Panc1 (cell line): ENCODE data around the gene ABCC4. TPM values are rescaled to one million over a fixed set of nuclear protein-coding genes. Genes with fewer than 3 reads are reported as not detected.
A peak's percentile ranks its signal among the peaks of the same experiment; 100 is the strongest.
"Not testable (repeated sequence)": the region's sequence is repeated elsewhere in the genome, so short reads cannot be mapped to it uniquely, and the experiment has no call there.

Source experiments
- ATAC-seq: fragments of 200-7000 bp; cut with Tn5 transposase; 2 replicates; pipeline ENCODE4 v1.9.1; 2020; ENCODE audit warnings: mild to moderate bottlenecking, moderate library complexity
- BruUV-seq: library from RNA; stranded (reverse); fragments of 400-500 nt; replicated peaks from 2 replicates; lab custom pipeline; 2021; lab: Mats Ljungman, UMichigan
- CTCF ChIA-PET: fragments of 300-600 bp; sonication (Branson Sonifier 250); formaldehyde crosslinking; loops from one replicate; lab custom pipeline; 2022; ENCODE audit warnings: antibody characterized with exemption; lab: Charles Lee
- POLR2A ChIA-PET: fragments of 300-600 bp; sonication (Branson Sonifier 250); formaldehyde crosslinking; loops from one replicate; lab custom pipeline; 2022; ENCODE audit warnings: antibody characterized with exemption; lab: Charles Lee
- DNase-seq: peaks from one replicate; pipeline ENCODE4 v3.0.0-alpha.2; 2010; ENCODE audit warnings: low read depth, low spot score
- H3K27ac ChIP-seq: 2 replicates; pipeline ENCODE4 v1.5.1; 2011; ENCODE audit warnings: mild to moderate bottlenecking, low read length, inconsistent platforms
- H3K27me3 ChIP-seq: fragments of 200-500 bp; sonication (Bioruptor generic); 2 replicates; pipeline ENCODE4 v1.6.0; 2014; ENCODE audit warnings: low read length, inconsistent platforms; ENCODE audit not compliant: control insufficient read depth, insufficient read depth
- H3K36me3 ChIP-seq: fragments of 200-500 bp; sonication (Bioruptor generic); 2 replicates; pipeline ENCODE4 v1.5.1; 2014; ENCODE audit warnings: inconsistent platforms, mild to moderate bottlenecking, low read length, moderate library complexity; ENCODE audit not compliant: control insufficient read depth, insufficient read depth
- H3K4me1 ChIP-seq: 2 replicates; pipeline ENCODE4 v1.5.1; 2011; ENCODE audit warnings: inconsistent platforms, mild to moderate bottlenecking, low read length, moderate library complexity; ENCODE audit not compliant: control insufficient read depth, insufficient read depth
- H3K4me3 ChIP-seq, 2 experiments: 2 replicates each; pipeline ENCODE4 v1.5.1; 2011 to 2012; ENCODE audit warnings: low read depth in 2 of 2, low read length in 2 of 2, mild to moderate bottlenecking in 2 of 2, inconsistent platforms in 1 of 2, moderate library complexity in 1 of 2
- H3K9me3 ChIP-seq: fragments of 200-500 bp; sonication (Bioruptor generic); 2 replicates; pipeline ENCODE4 v1.5.1; 2014; ENCODE audit warnings: low read depth, mild to moderate bottlenecking, inconsistent platforms, low read length, moderate library complexity; ENCODE audit not compliant: control insufficient read depth, insufficient read depth
- POLR2AphosphoS5 ChIP-seq: IDR thresholded peaks from 2 replicates; pipeline ENCODE4 v1.6.1; 2012; ENCODE audit warnings: mild to moderate bottlenecking, low read depth, low read length, moderate library complexity
- SIN3A ChIP-seq: IDR thresholded peaks from 2 replicates; pipeline ENCODE4 v1.6.1; 2012; ENCODE audit warnings: low read depth, mild to moderate bottlenecking, low read length, moderate library complexity, borderline replicate concordance; ENCODE audit not compliant: insufficient read depth
- TCF7L2 ChIP-seq: IDR thresholded peaks from 2 replicates; pipeline ENCODE4 v1.6.1; 2011; ENCODE audit warnings: mild to moderate bottlenecking, low read depth, low read length, inconsistent platforms
- in situ Hi-C: cut with HindIII; loops from 2 replicates; pipeline ENCODE4 v1.10.0; 2016; ENCODE audit warnings: low sequenced_read_pairs, low pct_unique_long_range_greater_than_20kb
- intact Hi-C: fragments of 100-400 bp; cut with micrococcal nuclease; formaldehyde crosslinking; loops from one replicate; pipeline ENCODE4 v1.10.0; 2022; ENCODE audit not compliant: unreplicated experiment
- total RNA-seq: library from RNA; stranded (reverse); gene quantifications from one replicate; pipeline ENCODE4 v1.2.1, GENCODE V29; 2021; ENCODE audit not compliant: unreplicated experiment
- TF ChIP-seq, protein P1 (sequence below): fragments of 450-650 bp; IDR thresholded peaks from 2 replicates; pipeline ENCODE4 v1.5.1; 2017; ENCODE audit warnings: mild to moderate bottlenecking
- TF ChIP-seq, protein P2 (sequence below), 2 experiments: IDR thresholded peaks; 2 replicates each; pipeline ENCODE4 v1.6.1; 2011 to 2012; ENCODE audit warnings: low read depth in 2 of 2, control low read depth in 1 of 2, low read length in 1 of 2, mild to moderate bottlenecking in 1 of 2, moderate library complexity in 1 of 2; ENCODE audit not compliant: insufficient read depth in 1 of 2

ABCC4 gene
- total RNA-seq, 1 experiment from 2014 or later, result 69.3 TPM

DNA sequence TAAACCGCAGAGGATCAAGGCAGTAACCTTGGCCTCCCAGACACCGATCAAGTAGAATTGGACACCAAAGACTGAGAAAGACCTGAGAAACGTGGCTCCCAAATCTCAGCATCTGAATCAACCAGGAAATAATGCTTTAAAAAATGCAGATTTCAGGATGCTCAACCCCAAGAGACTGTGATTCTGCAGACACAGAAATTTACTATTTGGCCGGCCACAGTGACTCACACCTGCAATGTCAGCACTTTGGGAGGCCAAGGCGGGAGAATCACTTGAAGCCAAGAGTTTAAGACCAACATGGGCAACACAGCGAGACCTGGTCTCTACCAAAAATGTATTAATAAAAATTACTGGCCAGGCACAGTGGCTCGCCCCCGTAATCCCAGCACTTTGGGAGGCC lies 6.2 kb downstream of the ABCC4 start:
- POLR2A ChIA-PET, result no interaction called here
- intact Hi-C loops, result loop anchor here (5.0 kb wide), 2 partner anchors 87 to 103 kb away; no protein-coding TSS in a partner anchor

DNA sequence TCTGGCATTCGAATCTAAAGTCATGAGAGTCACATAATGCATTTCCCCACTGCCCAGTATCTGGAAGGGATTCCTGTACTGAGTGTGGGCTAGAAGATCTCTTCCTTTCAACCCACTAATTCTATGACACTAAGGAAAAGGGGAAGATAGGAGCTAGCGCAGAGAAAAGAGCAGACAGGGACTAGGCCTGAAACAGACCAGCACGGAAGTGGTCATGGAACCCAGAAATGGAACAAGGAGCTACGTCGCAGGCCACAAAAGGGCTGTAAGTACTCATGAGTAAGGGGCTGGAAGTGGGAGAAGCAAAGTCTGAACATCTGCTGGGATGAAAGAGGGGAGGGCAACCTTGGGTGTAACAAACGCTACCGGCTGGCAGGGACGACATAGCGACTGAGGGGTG lies 8.6 kb downstream of the ABCC4 start:
- ATAC-seq (no peak), DNase-seq (no peak)
- no peaks in the 10 kb centered on the region for H3K27me3 ChIP-seq
- no peak overlapping the region for H3K4me3 ChIP-seq
- ChIA-PET CTCF (interaction anchor here (0.6 to 1.1 kb wide), 2 partner anchors 103 to 412 kb away, joined by 3 to 5 read pairs; no protein-coding TSS in a partner anchor), POLR2A (no interaction called here)
- in situ Hi-C loops (no loop called here), intact Hi-C loops (no loop called here)
- H3K36me3 ChIP-seq, result no peaks in the 10 kb centered on the region
- H3K9me3 ChIP-seq, result no peaks in the 10 kb centered on the region
- peak overlapping the region; percentile 36; the same call in 1 of the 2 replicates for H3K27ac ChIP-seq
- TF ChIP-seq TCF7L2 (no peak), POLR2AphosphoS5 (no peak), SIN3A (no peak)
- TF ChIP-seq, protein P1, sequence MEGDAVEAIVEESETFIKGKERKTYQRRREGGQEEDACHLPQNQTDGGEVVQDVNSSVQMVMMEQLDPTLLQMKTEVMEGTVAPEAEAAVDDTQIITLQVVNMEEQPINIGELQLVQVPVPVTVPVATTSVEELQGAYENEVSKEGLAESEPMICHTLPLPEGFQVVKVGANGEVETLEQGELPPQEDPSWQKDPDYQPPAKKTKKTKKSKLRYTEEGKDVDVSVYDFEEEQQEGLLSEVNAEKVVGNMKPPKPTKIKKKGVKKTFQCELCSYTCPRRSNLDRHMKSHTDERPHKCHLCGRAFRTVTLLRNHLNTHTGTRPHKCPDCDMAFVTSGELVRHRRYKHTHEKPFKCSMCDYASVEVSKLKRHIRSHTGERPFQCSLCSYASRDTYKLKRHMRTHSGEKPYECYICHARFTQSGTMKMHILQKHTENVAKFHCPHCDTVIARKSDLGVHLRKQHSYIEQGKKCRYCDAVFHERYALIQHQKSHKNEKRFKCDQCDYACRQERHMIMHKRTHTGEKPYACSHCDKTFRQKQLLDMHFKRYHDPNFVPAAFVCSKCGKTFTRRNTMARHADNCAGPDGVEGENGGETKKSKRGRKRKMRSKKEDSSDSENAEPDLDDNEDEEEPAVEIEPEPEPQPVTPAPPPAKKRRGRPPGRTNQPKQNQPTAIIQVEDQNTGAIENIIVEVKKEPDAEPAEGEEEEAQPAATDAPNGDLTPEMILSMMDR, result no peak
- TF ChIP-seq, protein P2, sequence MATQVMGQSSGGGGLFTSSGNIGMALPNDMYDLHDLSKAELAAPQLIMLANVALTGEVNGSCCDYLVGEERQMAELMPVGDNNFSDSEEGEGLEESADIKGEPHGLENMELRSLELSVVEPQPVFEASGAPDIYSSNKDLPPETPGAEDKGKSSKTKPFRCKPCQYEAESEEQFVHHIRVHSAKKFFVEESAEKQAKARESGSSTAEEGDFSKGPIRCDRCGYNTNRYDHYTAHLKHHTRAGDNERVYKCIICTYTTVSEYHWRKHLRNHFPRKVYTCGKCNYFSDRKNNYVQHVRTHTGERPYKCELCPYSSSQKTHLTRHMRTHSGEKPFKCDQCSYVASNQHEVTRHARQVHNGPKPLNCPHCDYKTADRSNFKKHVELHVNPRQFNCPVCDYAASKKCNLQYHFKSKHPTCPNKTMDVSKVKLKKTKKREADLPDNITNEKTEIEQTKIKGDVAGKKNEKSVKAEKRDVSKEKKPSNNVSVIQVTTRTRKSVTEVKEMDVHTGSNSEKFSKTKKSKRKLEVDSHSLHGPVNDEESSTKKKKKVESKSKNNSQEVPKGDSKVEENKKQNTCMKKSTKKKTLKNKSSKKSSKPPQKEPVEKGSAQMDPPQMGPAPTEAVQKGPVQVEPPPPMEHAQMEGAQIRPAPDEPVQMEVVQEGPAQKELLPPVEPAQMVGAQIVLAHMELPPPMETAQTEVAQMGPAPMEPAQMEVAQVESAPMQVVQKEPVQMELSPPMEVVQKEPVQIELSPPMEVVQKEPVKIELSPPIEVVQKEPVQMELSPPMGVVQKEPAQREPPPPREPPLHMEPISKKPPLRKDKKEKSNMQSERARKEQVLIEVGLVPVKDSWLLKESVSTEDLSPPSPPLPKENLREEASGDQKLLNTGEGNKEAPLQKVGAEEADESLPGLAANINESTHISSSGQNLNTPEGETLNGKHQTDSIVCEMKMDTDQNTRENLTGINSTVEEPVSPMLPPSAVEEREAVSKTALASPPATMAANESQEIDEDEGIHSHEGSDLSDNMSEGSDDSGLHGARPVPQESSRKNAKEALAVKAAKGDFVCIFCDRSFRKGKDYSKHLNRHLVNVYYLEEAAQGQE (IDR thresholded peaks at IDR 0.05; ENCODE audit: insufficient read depth in 1 of 2, low read depth in 2 of 2, low read length in 1 of 2), result no peak
- BruUV-seq, result no TSS peak
- H3K4me1 ChIP-seq, result peaks cover 21% of the 10 kb centered on the region

More for the DNA sequence above, 6.2 kb downstream of the ABCC4 start:
- H3K4me1 ChIP-seq, result peaks cover 27% of the 10 kb centered on the region
- in situ Hi-C loops, result no loop called here
- CTCF ChIA-PET, result interaction anchor here (0.6 kb wide), 1 partner anchor 24 kb away, joined by 6 read pairs; no protein-coding TSS in a partner anchor
- ATAC-seq (no peak), DNase-seq (no peak)
- H3K27ac ChIP-seq, result no peak overlapping the region; the same call in 1 of the 2 replicates
- TF ChIP-seq POLR2AphosphoS5 (no peak), SIN3A (no peak), TCF7L2 (no peak)
- TF ChIP-seq, protein P2 (IDR thresholded peaks at IDR 0.05; ENCODE audit: insufficient read depth in 1 of 2, low read depth in 2 of 2, low read length in 1 of 2), result no peak
- TF ChIP-seq, protein P1, result no peak
- BruUV-seq, result no TSS peak
- H3K4me3 ChIP-seq, result no peak overlapping the region
- no peaks in the 10 kb centered on the region for H3K27me3 ChIP-seq
- H3K9me3 ChIP-seq, result no peaks in the 10 kb centered on the region
- H3K36me3 ChIP-seq, result no peaks in the 10 kb centered on the region

DNA sequence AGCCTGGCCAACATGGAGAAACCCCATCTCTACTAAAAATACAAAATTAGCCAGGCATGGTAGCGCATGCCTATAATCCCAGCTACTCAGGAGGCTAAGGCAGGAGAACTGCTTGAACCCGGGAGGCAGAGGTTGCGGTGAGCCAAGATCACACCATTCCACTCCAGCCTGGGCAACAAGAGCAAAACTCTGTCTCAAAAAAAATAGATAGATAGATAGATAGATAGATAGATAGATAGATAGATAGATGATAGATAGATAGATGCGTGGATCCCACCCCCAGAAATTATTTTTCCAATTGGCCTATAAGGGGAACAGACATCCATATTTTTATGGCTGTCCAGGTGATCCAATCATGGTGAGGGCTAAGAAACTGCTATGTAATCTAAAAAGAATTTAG lies 11.3 kb downstream of the ABCC4 start:
- intact Hi-C loops, H3K9me3 ChIP-seq, CTCF ChIA-PET, H3K27ac ChIP-seq, in situ Hi-C loops, H3K27me3 ChIP-seq, DNase-seq, H3K4me1 ChIP-seq, POLR2A ChIA-PET, ATAC-seq, BruUV-seq, H3K36me3 ChIP-seq, H3K4me3 ChIP-seq: not testable (repeated sequence)
